Activated CD4-positive, alpha-beta T cell treated with anti-CD3 and anti-CD28 coated beads for 1 hour (primary cell): Measurements from ENCODE around the gene SLC16A11.
"Not testable (repeated sequence)": the region's sequence is repeated elsewhere in the genome, so short reads cannot be mapped to it uniquely, and the experiment has no call there.

Experiments used
- DNase-seq: peaks from one replicate; pipeline ENCODE4 v3.0.0-alpha.2; 2020

Gene SLC16A11

GRCh38 chr17:7043497-7044198 is at the start of gene SLC16A11:
Gene SLC16A11, minus strand, starts transcription at chr17:7044092. Its CDS starts 579 bp downstream, at chr17:7043513.
- no peak for DNase-seq

DNA sequence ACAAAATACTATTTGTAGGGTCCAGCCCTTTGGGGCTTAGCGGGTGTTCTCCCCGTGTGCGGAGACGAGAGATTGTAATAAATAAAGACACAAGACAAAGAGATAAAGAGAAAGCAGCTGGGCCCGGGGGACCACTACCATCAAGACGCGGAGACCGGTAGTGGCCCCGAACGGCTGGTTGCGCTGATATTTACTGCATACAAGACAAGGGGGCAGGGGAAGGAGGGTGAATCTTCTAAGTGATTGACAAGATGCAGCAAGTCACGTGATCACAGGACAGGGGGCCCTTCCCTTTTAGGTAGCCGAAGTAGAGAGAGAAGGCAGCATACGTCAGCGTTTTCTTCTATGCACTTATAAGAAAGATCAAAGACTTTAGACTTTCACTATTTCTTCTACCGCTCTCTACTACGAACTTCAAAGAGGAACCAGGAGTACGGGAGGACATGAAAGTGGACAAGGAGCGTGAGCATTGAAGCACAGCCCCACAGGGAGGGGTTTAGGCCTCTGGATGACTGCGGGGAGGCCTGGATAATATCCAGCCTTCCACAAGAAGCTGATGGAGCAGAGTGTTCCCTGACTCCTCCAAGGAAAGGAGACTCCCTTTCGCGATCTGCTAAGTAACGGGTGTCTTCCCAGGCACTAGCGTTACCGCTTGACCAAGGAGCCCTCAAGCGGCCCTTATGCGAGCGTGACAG is 47.6 kb upstream of the SLC16A11 start:
- DNase-seq: not testable (repeated sequence)

GRCh38 chr17:7089570-7089969 is 45.7 kb upstream of the SLC16A11 start:
- not testable (repeated sequence) for DNase-seq

DNA sequence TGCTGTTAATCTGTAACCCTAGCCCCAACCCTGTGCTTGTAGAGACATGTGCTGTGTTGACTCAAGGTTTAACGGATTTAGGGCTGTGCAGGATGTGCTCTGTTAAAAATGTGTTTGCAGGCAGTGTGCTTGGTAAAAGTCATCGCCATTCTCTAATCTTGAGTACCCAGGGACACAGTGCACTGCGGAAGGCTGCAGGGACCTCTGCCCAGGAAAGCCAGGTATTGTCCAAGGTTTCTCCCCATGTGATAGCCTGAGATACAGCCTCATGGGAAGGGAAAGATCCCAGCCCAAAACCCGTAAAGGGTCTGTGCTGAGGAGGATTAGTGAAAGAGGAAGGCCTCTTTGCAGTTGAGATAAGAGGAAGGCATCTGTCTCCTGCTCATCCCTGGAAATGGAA is 44.5 kb upstream of the SLC16A11 start:
- DNase-seq: not testable (repeated sequence)

GRCh38 chr17:7084088-7084487 is 40.2 kb upstream of the SLC16A11 start:
- DNase-seq: no peak

DNA sequence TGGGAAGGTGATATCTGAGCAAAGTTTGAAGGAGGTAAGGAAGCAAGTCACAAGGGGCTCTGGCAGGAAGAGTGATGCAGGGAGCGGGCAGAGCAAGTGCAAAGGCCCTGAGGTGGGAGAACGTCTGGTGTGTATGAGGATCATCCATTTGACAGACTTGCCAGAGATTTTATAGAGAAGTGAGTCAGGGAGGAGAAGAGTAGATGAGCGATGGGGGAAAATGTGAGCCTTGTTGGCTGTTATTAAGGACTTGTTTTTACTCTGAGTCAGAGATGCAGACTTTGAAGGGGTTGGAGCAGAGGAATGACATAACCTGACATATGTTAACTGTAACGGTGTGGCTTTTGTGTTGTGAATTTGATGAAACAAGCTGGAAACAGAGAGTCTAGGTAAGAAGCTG is 39.7 kb upstream of the SLC16A11 start:
- no peak for DNase-seq

- no peak for DNase-seq
These were observed 37.6 kb upstream of the SLC16A11 start for GRCh38 chr17:7081341-7082062.

GRCh38 chr17:7080456-7081041 is 36.7 kb upstream of the SLC16A11 start:
- no peak for DNase-seq

GRCh38 chr17:7079581-7080455 is 35.9 kb upstream of the SLC16A11 start, which contains the start of gene CLEC10A:
Gene CLEC10A, minus strand, starts transcription at chr17:7080251. Its CDS starts 1,439 bp downstream, at chr17:7078812.
- DNase-seq: no peak

DNA sequence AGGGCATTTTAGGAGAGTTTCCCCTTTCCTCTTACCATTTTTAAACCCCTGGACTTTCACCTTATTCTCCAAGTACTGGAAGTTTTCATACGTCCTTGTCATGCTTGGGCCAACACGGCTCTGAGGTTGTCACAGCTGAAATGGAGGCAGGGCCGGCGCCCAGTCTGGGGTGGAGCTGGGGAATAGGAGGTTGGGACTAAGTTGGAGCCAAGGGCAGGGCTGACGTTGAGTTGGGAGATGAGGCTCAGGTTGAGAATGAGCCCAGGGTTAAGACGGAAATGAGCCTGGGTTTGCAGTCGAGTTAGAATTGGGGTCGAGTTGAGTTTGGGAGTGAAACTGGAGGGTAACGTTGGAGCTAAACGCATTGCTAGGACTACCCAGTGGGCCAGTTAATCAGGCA is 34.8 kb upstream of the SLC16A11 start:
- DNase-seq: no peak

DNA sequence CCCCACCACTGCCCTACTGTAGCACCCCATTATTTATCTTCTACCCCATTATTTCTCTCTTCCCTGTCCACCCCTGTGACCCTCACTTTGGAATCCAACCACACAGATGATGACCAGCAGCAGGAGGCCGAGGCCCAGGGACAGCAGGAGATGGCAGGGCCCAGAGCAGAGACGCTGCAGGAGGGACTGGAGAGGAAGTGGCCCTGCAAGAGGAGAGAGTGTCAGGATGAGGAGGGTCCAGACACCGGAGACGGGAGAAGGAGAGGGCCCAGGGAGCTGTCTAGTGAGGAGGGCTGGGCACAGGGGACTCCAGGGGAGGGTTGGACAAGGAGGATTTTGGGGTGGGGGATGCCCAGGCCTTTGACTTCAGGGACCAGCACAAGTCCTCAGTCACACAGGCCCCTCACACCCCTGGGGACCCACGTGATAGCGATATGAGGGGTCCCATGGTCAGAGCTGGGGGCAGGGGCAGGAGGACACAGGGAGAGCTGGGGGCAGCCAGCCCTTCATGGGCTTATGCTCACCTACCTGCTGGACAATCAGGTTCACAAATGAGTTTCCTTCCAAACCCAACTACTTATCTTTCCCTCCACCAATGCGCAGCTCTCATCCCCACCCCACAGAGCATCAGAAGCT is 34.1 kb upstream of the SLC16A11 start:
- no peak for DNase-seq

- DNase-seq: no peak
These were observed 31.0 kb upstream of the SLC16A11 start for GRCh38 chr17:7074931-7075330.

DNA sequence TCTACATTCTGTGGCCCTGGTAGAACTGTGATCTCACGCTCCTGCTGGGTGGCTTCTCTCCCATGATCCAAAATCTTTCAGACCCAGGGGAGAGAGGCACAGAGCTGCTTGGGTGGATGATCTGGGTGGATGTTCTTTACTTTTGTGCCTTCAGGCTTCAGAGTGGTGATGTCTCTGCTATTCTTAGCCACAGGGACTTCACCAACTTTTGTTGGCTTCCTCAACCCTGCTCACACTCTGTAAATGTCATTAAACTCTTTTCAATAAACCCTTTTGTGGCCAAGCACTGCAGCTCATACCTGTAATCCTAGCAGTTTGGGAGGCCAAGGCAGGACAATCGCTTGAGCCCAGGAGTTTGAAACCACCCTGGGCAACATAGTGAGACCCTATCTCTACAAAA is 28.5 kb upstream of the SLC16A11 start:
- no peak for DNase-seq

GRCh38 chr17:7070712-7071111 is 26.8 kb upstream of the SLC16A11 start:
- no peak for DNase-seq

DNA sequence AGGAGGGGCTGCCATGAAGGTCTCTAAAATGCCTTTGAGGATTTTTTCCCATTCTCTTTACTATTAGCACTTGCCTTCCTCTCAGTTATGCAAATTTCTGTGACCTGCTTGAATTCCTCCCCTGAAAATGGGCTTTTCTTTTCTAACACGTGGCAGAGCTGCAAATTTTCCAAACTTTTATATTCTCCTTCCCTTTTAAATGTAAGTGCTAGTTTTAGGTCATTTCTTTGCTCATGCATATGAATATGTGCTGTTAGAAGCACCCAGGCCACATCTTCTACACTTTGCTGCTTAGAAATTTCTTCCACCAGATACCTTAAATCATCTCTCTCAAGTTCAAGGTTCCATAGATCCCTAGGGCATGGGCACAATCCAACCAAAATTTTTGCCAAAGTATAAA is 24.4 kb upstream of the SLC16A11 start:
- DNase-seq: no peak

DNA sequence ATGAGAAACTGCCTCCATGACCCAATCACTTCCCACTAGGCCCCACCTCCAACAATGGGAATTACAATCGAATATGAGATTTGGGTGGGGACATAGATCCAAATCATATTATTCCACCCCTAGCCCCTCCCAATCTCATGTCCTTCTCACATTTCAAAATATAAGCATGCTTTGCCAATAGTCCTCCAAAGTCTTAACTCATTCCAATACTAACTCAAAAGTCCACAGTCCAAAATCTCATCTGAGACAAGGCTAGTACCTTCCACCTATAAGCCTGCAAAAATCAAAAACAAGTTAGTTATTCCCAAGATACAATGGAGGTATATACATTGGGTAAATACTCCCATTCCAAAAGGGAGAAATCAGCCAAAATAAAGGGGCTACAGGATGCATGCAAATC is 23.3 kb upstream of the SLC16A11 start:
- no peak for DNase-seq

DNA sequence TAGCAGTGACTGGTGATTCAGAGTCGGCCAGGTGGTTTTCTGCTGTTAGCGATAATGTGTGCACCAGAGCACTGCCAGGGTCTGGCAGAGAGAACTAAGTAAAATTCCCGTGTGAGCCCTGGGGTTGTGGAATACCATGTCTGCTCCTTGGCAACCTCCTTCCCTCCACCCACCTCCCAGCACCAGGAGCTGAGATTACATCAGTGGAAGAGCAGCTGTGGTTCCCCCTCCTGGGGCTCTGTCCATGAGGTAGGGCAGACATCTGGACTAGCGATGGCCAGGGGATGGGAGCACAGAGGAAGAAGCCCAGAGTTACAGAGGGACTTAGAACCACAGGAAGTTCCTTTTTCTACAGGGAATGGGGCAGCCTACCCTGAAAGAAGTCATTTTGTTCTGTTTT is 20.4 kb upstream of the SLC16A11 start:
- no peak for DNase-seq

DNA sequence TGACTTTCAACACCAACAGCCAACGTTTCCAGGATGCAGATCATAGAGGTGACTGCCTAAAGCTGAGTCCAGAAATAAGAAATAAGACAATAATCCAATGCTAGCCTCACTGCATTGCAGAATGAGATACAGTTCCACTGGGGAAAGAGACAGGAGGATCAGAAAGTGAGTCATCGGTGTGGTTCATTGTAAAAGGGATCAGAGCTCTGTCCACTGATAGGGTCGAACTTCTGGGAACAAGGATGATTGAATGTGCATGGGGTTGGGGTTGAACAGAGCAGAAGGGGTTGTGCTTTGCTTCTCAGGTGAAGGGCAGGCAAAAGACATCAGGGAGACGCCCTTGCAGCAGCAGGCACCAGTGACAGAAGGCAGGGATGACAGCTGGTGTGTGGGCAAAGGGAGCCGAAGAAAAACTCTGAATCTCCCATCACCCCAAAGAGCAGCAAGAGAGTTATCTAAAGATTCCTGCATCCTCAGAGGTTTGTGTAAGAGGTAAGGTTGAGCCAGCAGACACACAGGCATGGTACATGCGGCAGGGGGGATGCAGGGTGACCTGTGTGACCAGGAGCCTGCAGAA is 19.7 kb upstream of the SLC16A11 start:
- no peak for DNase-seq

GRCh38 chr17:7060165-7060891 is 16.4 kb upstream of the SLC16A11 start:
- no peak for DNase-seq

GRCh38 chr17:7058831-7059447 is 15.0 kb upstream of the SLC16A11 start:
- no peak for DNase-seq
